ENCODE data around the gene PACSIN1.

- TF ChIP-seq CTCF (IDR thresholded peaks at IDR 0.05) (no peak), POLR2A (IDR thresholded peaks at IDR 0.05) (no peak)
These were observed 57.7 kb downstream of the PACSIN1 start for GRCh38 chr6:34523441-34524206.
